Liver (tissue), 3 donors: ENCODE measurements around the gene CMBL.

ENCODE experiments used
- ATF3 ChIP-seq: IDR thresholded peaks from 2 replicates; pipeline ENCODE4 v1.6.1; 2016; ENCODE audit warnings: antibody characterized with exemption
- CTCF ChIP-seq: fragments of 150-350 bp; IDR thresholded peaks from 2 replicates; pipeline ENCODE4 v1.5.1; 2017; ENCODE audit warnings: improper control_type of control experiment, low read depth, low read length; ENCODE audit not compliant: missing input control
- EGR1 ChIP-seq, 2 donors: IDR thresholded peaks; 2 replicates each; pipeline ENCODE4 v1.6.1; 2016 to 2018; ENCODE audit warnings: antibody characterized with exemption in 2 of 2, low read depth in 2 of 2
- GABPA ChIP-seq, 2 donors: IDR thresholded peaks in 1 of 2; conservative IDR thresholded peaks in 1 of 2; 2 replicates each; pipeline ENCODE4 v1.6.1; 2016; ENCODE audit warnings: antibody characterized with exemption in 2 of 2, mild to moderate bottlenecking in 1 of 2, moderate library complexity in 1 of 2
- JUND ChIP-seq, 2 donors: IDR thresholded peaks; 2 replicates each; pipeline ENCODE4 v1.6.1; 2016; ENCODE audit warnings: antibody characterized with exemption in 2 of 2
- MAX ChIP-seq: IDR thresholded peaks from 2 replicates; pipeline ENCODE4 v1.6.1; 2016; ENCODE audit warnings: antibody characterized with exemption
- NR2F2 ChIP-seq: IDR thresholded peaks from 2 replicates; pipeline ENCODE4 v1.6.1; 2016; ENCODE audit warnings: antibody characterized with exemption
- REST ChIP-seq: IDR thresholded peaks from 2 replicates; pipeline ENCODE4 v1.6.1; 2016; ENCODE audit warnings: antibody characterized with exemption, mild to moderate bottlenecking
- RXRA ChIP-seq, 2 donors: IDR thresholded peaks; 2 replicates each; pipeline ENCODE4 v1.6.1; 2017 to 2018; ENCODE audit warnings: antibody characterized with exemption in 2 of 2, mild to moderate bottlenecking in 1 of 2
- SP1 ChIP-seq: IDR thresholded peaks from 2 replicates; pipeline ENCODE4 v1.6.1; 2018; ENCODE audit warnings: antibody characterized with exemption, mild to moderate bottlenecking
- TAF1 ChIP-seq: conservative IDR thresholded peaks from 2 replicates; pipeline ENCODE4 v1.6.1; 2016; ENCODE audit warnings: antibody characterized with exemption, mild to moderate bottlenecking
- YY1 ChIP-seq: IDR thresholded peaks from 2 replicates; pipeline ENCODE4 v1.6.1; 2016; ENCODE audit warnings: antibody characterized with exemption, mild to moderate bottlenecking
- donor health status: healthy.
- donor health status: healthy.

GRCh38 chr5:10295619-10296326 lies 11.9 kb downstream of the CMBL start:
- no peak for TF ChIP-seq CTCF
- TF ChIP-seq SP1: no peak
- TF ChIP-seq JUND (IDR thresholded peaks at IDR 0.05): no peak
- no peak for TF ChIP-seq TAF1
- TF ChIP-seq RXRA (IDR thresholded peaks at IDR 0.05): peak; percentile 12 to 15
- no peak for TF ChIP-seq MAX
- TF ChIP-seq REST: no peak
- no peak for TF ChIP-seq EGR1 (IDR thresholded peaks at IDR 0.05; ENCODE audit: low read depth in 2 of 2)
- no peak for TF ChIP-seq YY1
- TF ChIP-seq NR2F2: no peak
- TF ChIP-seq ATF3: no peak
- no peak for TF ChIP-seq GABPA (IDR thresholded peaks at IDR 0.05 in 1 of 2, conservative IDR thresholded peaks at IDR 0.05 in 1 of 2)
